RPMI8226 (cell line): ENCODE results near the gene PPP2R5C.
A peak's percentile ranks its signal among the peaks of the same experiment; 100 is the strongest.

Experiments
- DNase-seq: peaks from one replicate; pipeline ENCODE4 v3.0.0-alpha.2; 2015

Gene PPP2R5C

GRCh38 chr14:101819251-101819990 lies 57.9 kb downstream of the PPP2R5C start:
- no peak for DNase-seq

GRCh38 chr14:101820283-101820798 lies 58.8 kb downstream of the PPP2R5C start:
- no peak for DNase-seq

DNA sequence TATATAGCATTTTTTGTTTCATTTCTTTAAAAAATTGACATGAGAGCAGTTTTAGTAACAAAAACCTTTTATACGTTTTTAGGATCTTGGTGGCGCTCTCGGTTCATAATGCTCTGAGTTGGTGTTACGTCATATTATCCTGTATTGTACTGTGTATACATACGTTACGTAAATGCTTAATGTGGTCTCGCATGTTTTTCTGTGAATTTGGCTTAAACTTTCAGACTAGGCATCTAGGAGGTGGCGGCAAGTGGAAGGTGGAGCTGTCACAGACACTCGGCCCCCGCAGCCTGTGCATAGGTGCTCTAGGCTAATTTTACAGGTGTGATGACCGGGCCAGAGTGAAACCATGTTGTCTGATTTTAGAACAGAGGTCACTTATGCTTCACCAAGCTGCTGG lies 60.0 kb downstream of the PPP2R5C start:
- no peak for DNase-seq

- DNase-seq: peak; percentile 23
Observed at GRCh38 chr14:101823066-101823465, 61.6 kb downstream of the PPP2R5C start.

DNA sequence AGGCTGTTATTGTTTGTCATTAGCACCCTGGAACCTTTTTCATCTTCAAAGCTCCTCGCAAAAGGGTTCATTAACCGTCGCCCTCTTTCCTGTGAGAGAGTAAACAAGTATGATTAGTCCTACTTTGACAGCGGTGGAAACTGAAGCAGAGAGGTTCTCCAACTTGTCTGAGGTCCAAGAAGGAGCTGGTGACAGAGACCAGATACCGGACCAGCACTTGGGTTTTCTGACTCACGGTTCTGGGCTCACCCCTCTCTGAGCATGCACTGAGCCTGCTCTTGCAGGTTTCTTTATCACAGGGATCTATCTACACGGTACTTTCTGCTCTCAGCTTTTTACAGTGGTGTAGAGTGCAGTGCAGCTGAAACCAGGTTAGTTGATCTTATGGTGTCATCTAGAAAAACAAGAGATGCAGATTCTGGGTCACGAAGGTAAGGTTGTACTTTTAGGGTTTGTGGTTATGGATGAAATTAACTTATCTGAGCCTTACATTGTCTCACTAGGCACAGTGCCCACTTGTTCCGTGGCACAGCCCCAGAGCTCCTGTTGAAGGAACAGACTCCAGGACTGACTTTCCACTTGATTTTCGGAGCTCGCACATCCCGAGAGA lies 62.1 kb downstream of the PPP2R5C start:
- peak; percentile 41 for DNase-seq

- DNase-seq: peak; percentile 24
Observed at GRCh38 chr14:101824339-101824727, 62.8 kb downstream of the PPP2R5C start.

GRCh38 chr14:101825797-101826196 lies 64.3 kb downstream of the PPP2R5C start:
- DNase-seq: no peak

DNA sequence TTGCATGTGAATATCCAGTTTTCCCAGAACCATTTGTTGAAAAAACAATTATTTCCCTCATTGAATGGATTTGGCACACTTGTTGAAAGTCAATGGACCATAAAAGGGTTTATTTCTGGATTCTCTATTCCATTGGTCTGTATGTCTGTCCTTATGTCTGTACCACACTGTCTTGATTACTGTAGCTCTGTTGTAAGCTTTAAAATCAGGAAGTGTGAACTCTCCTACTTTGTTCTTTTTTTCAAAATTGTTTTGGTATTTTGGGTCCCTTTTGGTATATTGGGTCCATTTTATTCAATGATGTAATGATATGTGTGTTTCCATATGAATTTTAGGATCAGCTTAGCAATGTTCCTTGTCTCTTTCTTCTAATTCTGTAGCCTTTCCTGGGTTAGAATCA lies 64.8 kb downstream of the PPP2R5C start:
- DNase-seq: no peak

- DNase-seq: no peak
Observed at GRCh38 chr14:101827286-101827685, 65.8 kb downstream of the PPP2R5C start.

- no peak for DNase-seq
Observed at GRCh38 chr14:101828046-101828445, 66.5 kb downstream of the PPP2R5C start.

- no peak for DNase-seq
Observed at GRCh38 chr14:101830271-101830670, 68.8 kb downstream of the PPP2R5C start.

- no peak for DNase-seq
Observed at GRCh38 chr14:101833045-101833444, 71.5 kb downstream of the PPP2R5C start.

GRCh38 chr14:101834397-101834796 lies 72.9 kb downstream of the PPP2R5C start:
- no peak for DNase-seq

GRCh38 chr14:101834800-101835547 lies 73.5 kb downstream of the PPP2R5C start:
- DNase-seq: no peak

- no peak for DNase-seq
Observed at GRCh38 chr14:101835566-101835965, 74.1 kb downstream of the PPP2R5C start.

- DNase-seq: no peak
Observed at GRCh38 chr14:101836135-101836534, 74.6 kb downstream of the PPP2R5C start.

GRCh38 chr14:101838476-101838875 lies 77.0 kb downstream of the PPP2R5C start:
- DNase-seq: no peak

DNA sequence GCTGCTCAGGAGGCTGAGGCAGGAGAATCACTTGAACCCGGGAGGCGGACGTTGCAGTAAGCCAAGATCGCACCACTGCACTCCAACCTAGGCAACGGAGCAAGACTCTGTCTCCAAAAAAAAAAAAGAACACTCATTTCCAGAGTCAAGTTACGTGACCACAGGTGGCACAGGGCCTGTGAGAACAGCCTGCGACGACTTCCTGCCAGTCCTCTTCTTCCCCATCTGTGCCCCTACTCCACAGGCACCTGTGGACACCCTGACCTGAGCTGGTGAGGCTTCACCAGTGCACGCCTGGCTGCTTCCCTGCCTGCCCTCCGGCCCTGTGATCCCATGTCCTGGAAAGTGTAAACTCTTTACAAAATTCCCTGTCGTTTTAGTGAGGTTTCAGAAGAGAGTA lies 77.7 kb downstream of the PPP2R5C start:
- DNase-seq: no peak

DNA sequence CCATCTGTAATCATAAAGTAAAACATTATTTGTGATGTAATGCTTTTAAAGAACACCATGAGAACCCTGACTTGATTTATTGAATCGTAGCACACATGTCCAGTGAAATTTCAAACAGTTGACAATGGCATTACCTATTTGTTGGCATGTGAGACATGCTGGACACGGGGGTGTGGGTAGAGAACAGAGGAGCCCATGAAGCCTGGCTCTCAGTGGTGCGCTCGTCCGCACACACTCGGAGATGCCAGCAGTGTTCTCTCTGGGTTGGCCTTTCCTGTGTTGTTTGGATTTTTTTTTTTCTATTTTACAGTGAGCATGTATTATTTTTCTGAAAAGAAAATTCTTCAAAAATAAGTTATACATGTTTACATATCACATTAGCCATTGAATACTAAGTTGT lies 78.2 kb downstream of the PPP2R5C start:
- DNase-seq: no peak

DNA sequence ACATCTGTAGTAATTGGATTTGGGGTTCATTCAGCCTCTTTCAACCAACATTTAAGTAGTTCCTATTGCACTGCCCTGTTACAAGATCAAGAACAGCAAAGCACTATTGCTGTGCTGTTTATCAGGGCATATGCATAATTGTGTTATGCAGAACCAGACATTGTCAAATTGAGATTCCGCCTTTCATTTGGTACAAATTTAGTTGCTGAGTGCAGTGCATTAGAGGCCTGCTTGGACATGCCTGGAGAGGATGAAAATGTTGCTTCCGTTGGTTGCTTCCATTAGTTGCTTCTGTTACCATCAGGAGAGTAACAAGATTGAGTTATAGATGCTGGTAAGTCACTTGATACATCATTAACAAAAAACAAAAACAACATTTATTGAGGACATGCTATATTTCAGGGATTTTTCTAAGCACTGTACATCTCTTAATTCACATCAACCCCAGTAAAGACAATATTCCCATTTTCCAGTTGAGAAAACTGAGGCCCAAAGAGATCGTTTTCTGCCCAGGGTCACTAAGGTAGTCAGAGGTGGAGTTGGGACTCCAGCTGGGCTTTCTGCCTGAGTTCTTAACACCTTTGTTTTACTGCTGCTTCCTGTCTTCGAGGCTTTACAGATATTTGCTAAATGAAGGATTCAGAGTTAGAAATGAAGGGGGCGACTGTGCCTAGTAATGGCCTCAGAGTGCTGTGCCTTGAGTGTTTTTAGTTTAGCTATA lies 79.3 kb downstream of the PPP2R5C start:
- DNase-seq: no peak

GRCh38 chr14:101843038-101843437 lies 81.5 kb downstream of the PPP2R5C start:
- no peak for DNase-seq

GRCh38 chr14:101843665-101844064 lies 82.2 kb downstream of the PPP2R5C start:
- peak; percentile 84 for DNase-seq

DNA sequence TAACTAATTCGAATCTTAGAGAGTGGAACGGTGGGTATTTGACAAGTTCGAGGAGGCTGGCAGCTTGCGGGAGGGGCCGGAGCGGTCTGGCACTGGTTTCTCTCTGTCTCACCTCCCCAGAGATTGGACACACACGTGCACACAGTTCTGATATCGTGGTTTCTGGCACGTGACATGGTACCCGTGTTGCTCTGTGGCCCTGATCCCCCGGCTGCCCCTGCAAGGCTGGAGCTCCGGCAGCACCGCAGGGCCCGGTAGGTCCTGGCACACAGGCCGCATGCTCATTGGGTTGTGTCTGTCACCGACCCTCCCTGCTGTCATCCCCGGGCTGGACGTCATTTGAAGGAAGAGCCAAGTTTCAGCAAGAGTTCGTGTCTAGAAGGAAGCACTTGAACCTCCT lies 82.7 kb downstream of the PPP2R5C start:
- no peak for DNase-seq
